NCI-H187 (cell line): ENCODE data around the gene SHOX.

Experiments
- DNase-seq, 2 experiments: peaks; one replicate each; lab custom pipeline; 2025; lab: John Stamatoyannopoulos, UW

SHOX gene

DNA sequence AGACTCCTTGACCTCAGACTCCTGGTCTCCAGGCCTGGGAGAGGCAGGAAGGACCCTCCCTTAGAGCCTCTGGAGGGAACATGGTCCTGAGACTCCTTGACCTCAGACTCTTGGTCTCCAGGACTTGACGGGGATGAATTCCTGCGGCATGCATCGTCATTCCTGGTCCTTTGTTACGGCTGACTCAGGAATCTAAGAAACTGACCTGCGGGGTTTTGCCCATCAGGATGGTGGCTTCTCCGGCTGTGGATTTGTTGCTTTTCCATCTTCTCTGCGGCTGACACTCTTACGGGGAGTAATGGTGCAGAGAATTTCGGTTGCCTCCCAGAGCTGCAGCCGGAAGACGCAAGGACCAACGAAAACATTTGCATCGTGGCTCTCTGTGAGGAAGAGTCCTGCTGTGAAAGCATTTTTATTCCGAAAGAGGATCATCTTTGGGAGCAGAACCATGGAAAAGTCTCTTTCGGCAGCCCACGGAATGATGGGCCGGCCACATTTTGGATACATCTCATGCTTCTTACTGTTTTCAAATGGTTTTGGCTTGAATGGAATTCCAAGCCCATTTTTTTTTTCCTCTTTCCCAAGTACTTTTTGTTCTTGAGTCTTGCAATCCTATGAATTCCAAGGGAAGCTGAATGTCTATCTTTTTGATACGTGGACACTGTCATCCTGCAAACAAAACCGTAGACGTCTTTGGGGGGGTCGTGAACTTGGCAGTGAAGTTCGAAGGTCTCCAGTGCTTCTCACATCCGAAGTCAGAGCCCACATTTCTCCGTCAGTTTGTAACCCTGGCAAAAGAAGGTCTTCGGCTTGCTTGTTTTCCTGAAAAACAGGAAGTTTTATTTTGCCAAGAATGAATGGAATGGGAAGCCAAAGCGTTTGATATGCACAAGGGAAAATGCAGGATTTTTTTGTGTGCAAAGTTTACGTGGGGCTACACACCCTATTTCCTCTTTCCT lies 36.5 kb downstream of the SHOX start:
- DNase-seq: no peak

DNA sequence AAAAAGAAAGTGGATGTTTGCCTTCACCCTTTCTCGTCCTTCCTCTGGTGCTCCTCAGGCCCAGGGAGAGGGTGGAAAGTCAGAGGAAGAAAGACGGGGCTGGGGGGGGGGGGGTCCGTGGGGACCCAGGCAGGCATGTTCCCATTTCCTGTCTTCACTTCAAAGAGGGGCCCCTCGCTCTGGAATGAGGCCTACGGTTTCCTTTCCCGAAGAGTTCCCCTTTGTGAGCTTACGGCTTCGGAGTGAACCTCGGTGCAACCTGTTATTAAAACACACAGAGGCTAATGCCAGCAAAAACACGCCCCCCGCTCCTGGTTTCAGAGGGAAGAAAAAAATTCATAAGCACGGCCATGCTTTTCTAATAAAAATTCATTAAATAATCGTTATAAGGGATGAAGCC lies 40.1 kb downstream of the SHOX start:
- no peak for DNase-seq

GRCh38 chrX:672931-673330 lies 42.3 kb downstream of the SHOX start:
- no peak for DNase-seq

GRCh38 chrX:675279-675954 lies 44.8 kb downstream of the SHOX start:
- DNase-seq: no peak

DNA sequence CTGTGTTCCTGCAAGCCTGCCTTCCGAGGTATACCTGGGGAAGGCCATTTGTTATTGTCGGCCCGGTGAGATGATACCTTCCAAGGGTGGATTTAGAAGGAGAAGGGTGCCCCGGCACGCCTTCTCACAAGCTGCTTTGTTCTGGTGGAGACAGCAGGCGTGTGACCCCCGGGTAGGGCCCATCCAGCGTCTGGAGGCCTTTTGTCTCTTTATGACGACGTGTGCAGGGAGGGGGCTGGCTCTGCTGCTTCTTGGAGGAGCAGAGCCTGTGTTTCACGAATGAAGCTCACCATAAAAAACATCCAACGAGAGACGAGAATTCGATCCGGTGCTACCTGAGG lies 45.3 kb downstream of the SHOX start:
- no peak for DNase-seq

DNA sequence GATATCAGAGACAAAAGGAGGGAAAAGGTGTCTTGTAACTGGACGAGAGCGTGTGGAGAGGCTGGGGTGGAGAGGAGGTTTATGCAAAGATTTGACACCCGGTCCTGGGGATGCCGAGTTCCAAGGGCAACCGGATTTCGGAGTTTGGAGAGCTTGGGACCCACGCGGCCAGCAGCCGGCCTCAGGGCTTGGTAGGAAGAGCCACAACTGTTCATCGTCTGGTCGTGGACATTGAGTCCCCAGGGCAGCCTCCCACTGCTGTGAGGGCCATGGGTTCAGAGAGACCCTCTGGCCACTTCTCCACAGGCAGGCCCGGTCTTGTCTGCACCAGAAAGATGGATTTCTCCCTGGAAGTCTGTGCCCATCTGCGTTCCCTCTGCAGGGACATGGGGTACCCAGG lies 46.8 kb downstream of the SHOX start:
- no peak for DNase-seq

DNA sequence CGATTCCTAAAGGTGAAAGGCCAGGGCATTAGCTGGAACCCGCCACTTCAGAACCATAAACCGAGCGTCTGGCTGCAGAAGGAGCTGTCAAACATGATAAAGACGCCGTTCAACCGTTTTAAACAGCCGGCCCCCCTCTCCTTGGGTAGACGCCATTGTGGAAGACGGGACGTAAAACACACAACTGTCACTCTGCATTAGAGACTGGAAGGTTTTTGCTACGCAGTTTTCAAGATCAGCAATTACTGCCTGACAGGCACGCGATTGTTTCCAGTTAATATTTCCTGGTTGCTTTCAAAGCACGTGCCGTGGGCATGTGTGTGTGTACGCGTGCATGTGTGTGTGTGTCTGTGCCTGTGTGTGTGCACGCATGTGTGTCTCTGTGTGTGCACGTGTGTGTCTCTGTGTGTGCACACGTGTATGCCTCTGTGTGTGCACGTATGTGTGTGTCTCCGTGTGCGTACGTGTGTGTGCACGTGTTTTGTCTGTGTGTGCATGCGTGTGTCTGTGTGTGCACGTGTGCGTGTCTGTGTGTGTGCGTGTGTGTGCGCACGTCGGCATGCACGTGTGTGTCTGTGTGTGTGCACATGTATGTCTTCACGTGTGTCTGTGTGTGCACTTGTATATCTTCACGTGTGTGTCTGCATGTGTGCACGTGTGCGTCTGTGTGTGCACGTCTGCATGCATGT lies 48.8 kb downstream of the SHOX start:
- no peak for DNase-seq

DNA sequence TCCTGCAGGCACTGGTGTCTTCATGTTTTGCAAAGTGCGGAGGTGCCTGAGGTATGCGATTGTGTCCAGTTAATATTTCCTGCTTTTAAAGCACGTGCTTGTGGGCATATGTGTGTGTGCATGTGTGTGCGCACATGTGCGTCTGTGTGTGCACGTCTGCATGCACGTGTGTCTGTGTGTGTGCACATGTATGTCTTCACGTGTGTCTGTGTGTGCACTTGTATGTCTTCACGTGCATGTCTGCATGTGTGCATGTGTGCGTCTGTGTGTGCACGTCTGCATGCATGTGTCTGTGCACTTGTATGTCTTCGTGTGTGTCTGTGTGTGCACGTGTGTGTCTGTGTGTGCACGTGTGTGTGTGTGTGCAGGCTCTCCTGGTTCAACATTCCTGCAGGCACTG lies 49.5 kb downstream of the SHOX start:
- DNase-seq: no peak

DNA sequence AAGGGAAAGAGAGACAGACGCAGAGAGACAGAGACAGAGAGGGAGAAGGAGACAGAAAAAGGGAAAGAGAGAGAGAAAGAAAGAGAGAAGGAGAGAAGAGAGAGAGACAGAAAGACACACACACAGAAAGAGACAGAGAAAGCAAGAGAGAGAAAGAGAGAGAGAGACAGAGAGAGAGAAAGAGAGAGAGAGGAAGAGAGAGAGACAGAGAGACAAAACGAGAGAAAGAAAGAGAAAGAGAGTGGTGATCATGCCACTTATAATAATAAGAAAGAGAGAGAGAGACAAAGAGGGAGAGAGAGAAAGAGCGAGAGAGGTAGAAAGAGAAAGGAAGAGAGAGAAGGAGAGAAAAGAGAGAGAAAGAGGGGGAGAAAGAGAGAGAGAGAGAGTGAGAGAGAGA lies 51.4 kb downstream of the SHOX start:
- no peak for DNase-seq

DNA sequence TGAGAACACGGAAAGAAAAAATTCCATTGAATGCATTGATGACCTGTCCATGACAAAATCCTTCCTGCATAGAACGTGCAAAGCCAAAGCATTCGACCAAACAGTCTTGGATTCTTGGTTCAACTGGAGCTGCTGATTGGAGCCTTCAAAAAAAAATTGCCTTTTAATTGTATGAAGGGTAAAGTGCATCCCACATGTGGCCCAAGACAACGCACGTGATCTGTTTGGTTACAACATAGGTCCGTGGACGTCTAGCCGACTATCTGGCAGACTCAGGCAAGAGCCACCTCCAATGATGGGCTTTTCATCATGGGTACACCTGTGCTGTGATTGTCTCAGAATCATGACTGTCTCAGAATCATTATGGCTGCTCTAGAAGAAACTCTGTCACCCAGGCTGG lies 52.3 kb downstream of the SHOX start:
- DNase-seq: no peak

DNA sequence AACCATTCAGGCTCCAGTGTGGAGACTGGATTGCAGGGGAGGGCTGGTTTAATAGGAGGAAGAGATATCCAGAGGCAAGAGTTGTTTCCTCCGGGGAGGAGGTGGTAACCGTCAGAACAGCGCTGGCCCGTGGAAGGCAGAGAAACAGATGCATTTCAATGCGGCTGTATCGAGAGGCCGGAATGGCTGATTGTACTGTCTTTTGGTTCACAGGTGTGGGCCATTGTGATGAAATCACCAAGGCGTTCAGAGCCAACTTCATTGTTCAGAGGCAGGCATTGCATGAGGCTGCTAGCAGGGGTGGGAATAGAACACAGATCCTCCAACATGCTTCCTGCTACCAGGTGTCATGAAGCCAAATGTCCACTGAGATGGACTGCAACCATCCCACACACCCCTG lies 53.0 kb downstream of the SHOX start:
- DNase-seq: no peak

GRCh38 chrX:685120-686032 lies 54.8 kb downstream of the SHOX start:
- no peak for DNase-seq

- DNase-seq: no peak
Measured at GRCh38 chrX:689983-690382, 59.4 kb downstream of the SHOX start.

DNA sequence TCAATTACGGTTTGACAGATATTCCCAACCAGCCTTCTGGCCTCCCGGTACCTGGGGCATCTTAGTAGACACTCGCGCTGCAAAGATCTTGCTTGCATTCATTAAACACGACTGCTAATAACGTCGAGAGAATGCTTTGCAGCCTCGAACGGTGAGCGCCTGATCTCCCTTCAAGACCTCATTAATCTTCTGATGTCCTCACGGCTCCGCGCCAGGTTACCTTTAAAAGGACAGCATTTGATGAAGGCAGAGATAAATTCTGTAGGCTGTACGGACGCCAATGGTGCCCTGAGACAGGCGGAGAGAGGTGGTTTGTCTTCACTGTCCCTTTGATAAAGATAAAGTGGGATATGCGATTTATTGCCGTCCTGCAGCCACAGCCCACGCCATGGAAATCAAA lies 64.2 kb downstream of the SHOX start:
- DNase-seq: no peak

- DNase-seq: no peak
Measured at GRCh38 chrX:698206-698605, 67.6 kb downstream of the SHOX start.

GRCh38 chrX:700936-701335 lies 70.3 kb downstream of the SHOX start:
- DNase-seq: no peak

- no peak for DNase-seq
Measured at GRCh38 chrX:701673-702072, 71.1 kb downstream of the SHOX start.

- no peak for DNase-seq
Measured at GRCh38 chrX:703466-703865, 72.9 kb downstream of the SHOX start.

- no peak for DNase-seq
Measured at GRCh38 chrX:703866-704265, 73.3 kb downstream of the SHOX start.
